GOT3 (cell line): ENCODE results near the gene PCDHB7.
"Not testable (repeated sequence)": the region's sequence is repeated elsewhere in the genome, so short reads cannot be mapped to it uniquely, and the experiment has no call there.

ENCODE experiments used
- DNase-seq: peaks from one replicate; lab custom pipeline; 2025; ENCODE audit warnings: mixed read lengths; lab: John Stamatoyannopoulos, UW

The PCDHB7 gene

GRCh38 chr5:141180313-141180712, 7.9 kb downstream of the PCDHB7 start:
- no peak for DNase-seq

GRCh38 chr5:141182248-141182647, 9.8 kb downstream of the PCDHB7 start, which contains the start of gene PCDHB16:
TSS of gene PCDHB16 (plus strand) at chr5:141182387. CDS start at chr5:141182560, 173 bp downstream.
- no peak for DNase-seq

- not testable (repeated sequence) for DNase-seq
Measured at GRCh38 chr5:141184117-141184855, 11.8 kb downstream of the PCDHB7 start.

- no peak for DNase-seq
Measured at GRCh38 chr5:141186897-141187512, 14.6 kb downstream of the PCDHB7 start, which contains the start of gene PCDHB9. TSS of gene PCDHB9 (plus strand) at chr5:141187161. CDS start at chr5:141187319, 158 bp downstream.

GRCh38 chr5:141188682-141189081, 16.2 kb downstream of the PCDHB7 start:
- not testable (repeated sequence) for DNase-seq

- DNase-seq: not testable (repeated sequence)
Measured at GRCh38 chr5:141189131-141189530, 16.7 kb downstream of the PCDHB7 start.

GRCh38 chr5:141192110-141192725, 19.8 kb downstream of the PCDHB7 start, which contains the start of gene PCDHB10:
TSS of gene PCDHB10 (plus strand) at chr5:141192353. CDS start at chr5:141192553, 200 bp downstream.
- no peak for DNase-seq

- DNase-seq: not testable (repeated sequence)
Measured at GRCh38 chr5:141194332-141194731, 21.9 kb downstream of the PCDHB7 start.

- no peak for DNase-seq
Measured at GRCh38 chr5:141196363-141196762, 23.9 kb downstream of the PCDHB7 start.

GRCh38 chr5:141199359-141200235, 27.2 kb downstream of the PCDHB7 start, which contains the start of gene PCDHB11:
TSS of gene PCDHB11 (plus strand) at chr5:141199627. CDS start at chr5:141199775, 148 bp downstream.
- no peak for DNase-seq

- DNase-seq: not testable (repeated sequence)
Measured at GRCh38 chr5:141201126-141201525, 28.7 kb downstream of the PCDHB7 start.

GRCh38 chr5:141201646-141202045, 29.2 kb downstream of the PCDHB7 start:
- DNase-seq: not testable (repeated sequence)

- DNase-seq: no peak
Measured at GRCh38 chr5:141208478-141208877, 36.0 kb downstream of the PCDHB7 start, which contains the start of gene PCDHB12. TSS of gene PCDHB12 (plus strand) at chr5:141208719. CDS start at chr5:141208908, 189 bp downstream.

- not testable (repeated sequence) for DNase-seq
Measured at GRCh38 chr5:141210281-141210680, 37.8 kb downstream of the PCDHB7 start.

- DNase-seq: not testable (repeated sequence)
Measured at GRCh38 chr5:141210849-141211248, 38.4 kb downstream of the PCDHB7 start.

GRCh38 chr5:141213656-141214339, 41.4 kb downstream of the PCDHB7 start, which contains the start of gene PCDHB13:
TSS of gene PCDHB13 (plus strand) at chr5:141213919. CDS start at chr5:141214124, 205 bp downstream.
- DNase-seq: peak; percentile 47

GRCh38 chr5:141214583-141214982, 42.1 kb downstream of the PCDHB7 start:
- not testable (repeated sequence) for DNase-seq

- not testable (repeated sequence) for DNase-seq
Measured at GRCh38 chr5:141215504-141215903, 43.1 kb downstream of the PCDHB7 start.

- DNase-seq: not testable (repeated sequence)
Measured at GRCh38 chr5:141216035-141216434, 43.6 kb downstream of the PCDHB7 start.

GRCh38 chr5:141223112-141223783, 50.8 kb downstream of the PCDHB7 start, which contains the start of gene PCDHB14:
TSS of gene PCDHB14 (plus strand) at chr5:141223343. CDS start at chr5:141223506, 163 bp downstream.
- no peak for DNase-seq
